HK-2 (cell line): Measurements from ENCODE around the gene ZC3H12D.
"Not testable (repeated sequence)": the region's sequence is repeated elsewhere in the genome, so short reads cannot be mapped to it uniquely, and the experiment has no call there.

ENCODE experiments used
- DNase-seq: peaks from one replicate; pipeline ENCODE4 v3.0.0-alpha.2; 2018; ENCODE audit not compliant: unreplicated experiment

ZC3H12D gene

GRCh38 chr6:149483849-149484655, 762 bp downstream of the ZC3H12D start:
- no peak for DNase-seq

- no peak for DNase-seq
These were observed 1.5 kb downstream of the ZC3H12D start for GRCh38 chr6:149483334-149483725.

GRCh38 chr6:149482545-149483333, 2.1 kb downstream of the ZC3H12D start:
- DNase-seq = no peak

GRCh38 chr6:149480502-149481280, 4.1 kb downstream of the ZC3H12D start:
- no peak for DNase-seq

GRCh38 chr6:149478631-149479314, 6.0 kb downstream of the ZC3H12D start:
- no peak for DNase-seq

GRCh38 chr6:149477544-149477943, 7.3 kb downstream of the ZC3H12D start:
- no peak for DNase-seq

- no peak for DNase-seq
These were observed 7.9 kb downstream of the ZC3H12D start for GRCh38 chr6:149476789-149477455.

GRCh38 chr6:149474108-149474935, 10.5 kb downstream of the ZC3H12D start:
- no peak for DNase-seq

GRCh38 chr6:149473080-149474052, 11.4 kb downstream of the ZC3H12D start:
- no peak for DNase-seq

GRCh38 chr6:149472241-149472640, 12.6 kb downstream of the ZC3H12D start:
- DNase-seq = no peak

- DNase-seq = no peak
These were observed 13.0 kb downstream of the ZC3H12D start for GRCh38 chr6:149471801-149472200.

GRCh38 chr6:149470948-149471347, 13.9 kb downstream of the ZC3H12D start:
- no peak for DNase-seq

GRCh38 chr6:149468179-149468578, 16.6 kb downstream of the ZC3H12D start:
- DNase-seq = no peak

- no peak for DNase-seq
These were observed 17.5 kb downstream of the ZC3H12D start for GRCh38 chr6:149467265-149467664.

- DNase-seq = no peak
These were observed 20.4 kb downstream of the ZC3H12D start for GRCh38 chr6:149464411-149464810.

GRCh38 chr6:149463781-149464180, 21.0 kb downstream of the ZC3H12D start:
- DNase-seq = no peak

GRCh38 chr6:149462712-149463111, 22.1 kb downstream of the ZC3H12D start:
- DNase-seq = not testable (repeated sequence)

GRCh38 chr6:149461670-149462069, 23.1 kb downstream of the ZC3H12D start:
- DNase-seq = no peak

GRCh38 chr6:149460249-149460648, 24.6 kb downstream of the ZC3H12D start:
- not testable (repeated sequence) for DNase-seq
